SK-N-SH treated with all-trans-retinoic acid at 6 μM for 48 hours (cell line): ENCODE results near the gene CETN3.

Source experiments
- ATAC-seq: fragments of 200-7000 bp; cut with Tn5 transposase; 3 replicates; pipeline ENCODE4 v1.9.1; 2020; ENCODE audit warnings: mild to moderate bottlenecking, moderate library complexity
- TCF4 ChIP-seq: fragments of 250-450 bp; sonication (Bioruptor Pico); IDR thresholded peaks from 2 replicates; pipeline ENCODE4 v1.8.0; 2021; ENCODE audit warnings: mild to moderate bottlenecking, moderate library complexity, borderline replicate concordance
- ZFP3 ChIP-seq: fragments of 250-450 bp; sonication (Bioruptor Pico); IDR thresholded peaks from 2 replicates; pipeline ENCODE4 v1.5.0; 2020; ENCODE audit warnings: mild to moderate bottlenecking, moderate library complexity
- ZFP30 ChIP-seq: fragments of 450-650 bp; formaldehyde crosslinking; IDR thresholded peaks from 2 replicates; pipeline ENCODE4 v1.5.0; 2022; ENCODE audit warnings: mild to moderate bottlenecking, moderate library complexity
- ZNF70 ChIP-seq: fragments of 450-650 bp; formaldehyde crosslinking; IDR thresholded peaks from 2 replicates; pipeline ENCODE4 v1.5.0; 2020; ENCODE audit warnings: mild to moderate bottlenecking, moderate library complexity
- ZNF8 ChIP-seq: fragments of 450-650 bp; formaldehyde crosslinking; IDR thresholded peaks from 2 replicates; pipeline ENCODE4 v1.5.0; 2020; ENCODE audit warnings: mild to moderate bottlenecking, moderate library complexity

The CETN3 gene

DNA sequence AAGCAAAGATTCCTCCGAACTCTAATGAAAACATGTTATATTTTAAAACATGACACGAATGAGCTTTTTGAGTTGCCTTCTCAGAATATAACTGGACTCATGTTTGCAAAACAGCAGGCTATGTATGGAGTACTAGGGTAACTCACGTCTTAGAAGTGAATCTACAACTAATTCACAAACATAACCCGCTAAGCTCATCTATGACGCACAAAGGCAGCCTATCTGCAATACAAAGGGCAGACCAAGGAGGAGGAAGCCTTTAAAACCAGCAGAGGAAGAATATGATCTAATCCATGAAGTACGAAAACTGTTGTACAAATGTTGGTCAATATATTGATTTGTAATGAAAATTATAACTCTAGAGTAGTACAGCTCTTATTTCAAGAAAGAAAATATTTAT is 67.0 kb downstream of the CETN3 start:
- no peak for ATAC-seq
- TF ChIP-seq ZFP3 (CRISPR knock-in tag) (no peak), ZFP30 (CRISPR knock-in tag) (no peak), ZNF8 (CRISPR knock-in tag) (no peak), TCF4 (CRISPR knock-in tag) (no peak), ZNF70 (CRISPR knock-in tag) (no peak)
